Limb (tissue), 2 donors: ENCODE results near the gene GSTCD.
"Not testable (repeated sequence)": the region's sequence is repeated elsewhere in the genome, so short reads cannot be mapped to it uniquely, and the experiment has no call there.

Experiments
- DNase-seq, 2 donors: peaks; one replicate each; pipeline ENCODE4 v3.0.0-alpha.2; 2016; ENCODE audit errors: extremely low spot score in 2 of 2

Gene GSTCD

GRCh38 chr4:105708181-105709080 lies at the start of gene GSTCD, which contains the start of gene INTS12:
Gene GSTCD (plus strand): TSS chr4:105708784. CDS start chr4:105717614, 8,830 bp downstream.
Gene INTS12 (minus strand): TSS chr4:105708689. CDS start chr4:105700005, 8,684 bp downstream.
- peak; percentile 93 to 95 for DNase-seq

DNA sequence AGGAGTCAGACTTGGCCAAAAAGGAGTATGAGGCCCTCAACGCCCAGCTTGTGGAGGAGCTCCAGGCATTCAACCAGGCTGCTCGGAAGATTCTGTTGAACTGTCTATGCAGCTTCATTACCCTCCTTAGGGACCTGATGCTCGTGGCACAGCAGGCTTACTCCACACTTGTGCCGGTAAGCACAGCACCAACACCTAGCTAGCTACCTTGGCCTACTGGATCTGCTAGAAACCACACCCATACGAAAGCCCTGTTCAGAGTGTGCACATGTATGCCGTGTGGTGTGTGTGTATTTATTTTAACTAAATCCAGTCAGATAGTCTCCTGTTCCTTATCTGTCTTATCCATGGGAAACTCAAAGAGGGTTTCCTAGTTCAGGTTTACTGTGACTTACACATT lies 49.4 kb upstream of the GSTCD start:
- DNase-seq = no peak

DNA sequence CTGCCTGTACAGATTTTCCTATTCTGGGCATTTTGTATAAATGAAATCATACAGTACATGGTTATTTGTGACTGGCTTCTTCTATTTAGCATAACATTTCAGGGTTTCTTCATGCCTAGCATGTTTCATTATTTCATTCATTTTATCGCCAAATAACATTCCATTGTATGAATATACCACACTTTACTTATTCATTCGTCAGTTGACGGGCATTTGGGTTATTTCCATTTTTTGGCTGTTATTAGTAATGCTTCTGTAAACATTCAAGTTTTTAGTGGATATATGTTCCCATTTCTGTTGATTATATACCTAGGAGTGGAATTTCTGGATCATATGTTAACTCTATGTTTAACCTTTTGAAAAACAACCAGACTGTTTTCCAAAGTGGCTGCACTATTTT lies 47.6 kb upstream of the GSTCD start:
- no peak for DNase-seq

GRCh38 chr4:105662935-105663675 lies 45.5 kb upstream of the GSTCD start:
- no peak for DNase-seq

DNA sequence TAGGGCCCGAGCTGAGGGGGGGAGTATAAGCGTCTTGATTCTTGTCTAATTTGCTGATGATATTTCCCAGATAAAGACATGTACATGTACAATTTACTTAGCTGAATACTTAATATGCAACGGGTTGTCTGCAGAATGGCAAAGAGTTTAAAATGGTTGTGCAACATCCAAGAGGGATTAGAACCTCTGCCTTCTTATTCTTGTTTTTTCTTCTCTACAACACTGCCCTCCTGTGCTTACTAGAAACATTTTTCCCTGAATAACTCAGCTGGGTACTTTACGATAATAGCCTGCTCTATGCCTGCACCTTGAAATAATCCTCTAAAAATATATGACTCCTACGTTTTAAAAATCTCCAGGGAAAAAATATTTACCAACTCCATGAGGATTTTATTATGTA lies 41.9 kb upstream of the GSTCD start:
- DNase-seq = no peak

DNA sequence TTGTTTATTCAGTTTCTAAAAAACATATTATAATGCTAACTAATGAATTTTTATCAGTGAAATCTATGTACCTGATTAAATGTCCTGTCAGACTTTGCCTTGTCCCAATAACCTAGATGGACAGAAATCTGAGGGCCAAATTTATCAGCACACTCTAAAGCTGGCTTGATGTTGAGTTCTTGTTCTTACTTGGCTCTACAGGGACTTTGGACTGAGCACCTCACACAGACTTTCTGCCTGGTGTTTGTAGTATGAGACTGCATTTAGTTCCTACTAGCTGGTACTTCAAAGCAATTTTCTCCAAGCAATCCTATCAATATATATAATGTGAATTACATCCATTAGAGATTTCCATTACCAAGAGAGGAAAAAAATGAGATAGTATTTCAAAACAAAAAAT lies 37.9 kb upstream of the GSTCD start:
- no peak for DNase-seq

DNA sequence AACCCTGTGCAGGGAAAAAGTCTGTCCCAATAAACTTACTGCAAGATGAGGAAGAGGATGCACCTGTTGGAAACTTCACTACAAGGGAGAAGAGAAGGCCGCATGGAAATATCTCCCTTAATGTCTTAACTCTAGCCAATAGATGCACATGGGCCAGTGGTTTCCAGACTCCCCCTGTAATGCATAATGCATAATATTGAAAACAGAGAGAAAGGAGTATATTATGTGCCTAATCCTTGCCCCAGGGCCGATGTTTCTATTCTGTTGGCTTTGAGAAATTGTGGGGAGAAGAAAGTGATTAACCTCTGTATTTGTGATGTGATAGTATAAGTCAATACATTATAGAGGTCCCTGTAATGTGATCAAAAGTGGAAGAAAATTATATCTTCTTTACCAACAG lies 37.3 kb upstream of the GSTCD start:
- DNase-seq = no peak

- no peak for DNase-seq
Measured at GRCh38 chr4:105674011-105674410, 34.6 kb upstream of the GSTCD start.

GRCh38 chr4:105677709-105678108 lies 30.9 kb upstream of the GSTCD start:
- no peak for DNase-seq

DNA sequence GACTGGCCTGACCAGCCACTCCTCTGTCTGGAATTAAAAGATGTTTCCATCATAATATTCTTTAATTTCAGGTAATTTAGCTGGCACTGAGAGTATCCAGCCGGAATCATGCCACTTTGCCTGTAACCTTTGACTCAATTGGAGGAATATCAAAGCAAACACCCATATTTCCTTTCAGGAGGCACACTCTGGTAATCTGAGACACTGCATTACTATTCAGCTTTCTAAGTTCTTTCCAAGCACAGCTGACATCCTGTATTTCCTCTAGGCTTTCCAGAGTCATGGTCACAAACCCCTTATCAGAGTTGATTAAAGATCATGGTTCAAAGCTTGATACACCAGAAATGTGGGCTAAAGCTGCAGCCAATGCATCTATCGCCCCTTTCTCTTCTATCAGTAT lies 29.4 kb upstream of the GSTCD start:
- DNase-seq = no peak

GRCh38 chr4:105683038-105683437 lies 25.5 kb upstream of the GSTCD start:
- DNase-seq = no peak

DNA sequence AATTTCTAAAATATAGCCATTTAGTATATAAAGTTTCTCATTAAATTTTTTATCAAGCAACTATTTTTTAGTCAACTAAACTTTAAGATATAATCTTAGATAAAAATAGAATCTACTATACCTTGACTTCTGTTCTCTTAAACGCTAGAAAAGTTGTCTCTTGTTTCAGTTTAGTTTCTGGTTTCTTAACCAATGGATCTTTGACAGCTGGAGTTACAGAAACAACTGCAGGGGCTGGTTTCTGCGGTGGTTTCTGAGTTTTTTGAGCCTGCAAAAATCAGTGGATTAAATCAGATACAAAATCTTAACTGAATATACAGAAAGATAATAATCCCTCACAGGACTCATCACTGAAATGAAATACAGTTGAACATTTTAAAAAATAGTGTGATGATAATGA lies 22.0 kb upstream of the GSTCD start:
- no peak for DNase-seq

DNA sequence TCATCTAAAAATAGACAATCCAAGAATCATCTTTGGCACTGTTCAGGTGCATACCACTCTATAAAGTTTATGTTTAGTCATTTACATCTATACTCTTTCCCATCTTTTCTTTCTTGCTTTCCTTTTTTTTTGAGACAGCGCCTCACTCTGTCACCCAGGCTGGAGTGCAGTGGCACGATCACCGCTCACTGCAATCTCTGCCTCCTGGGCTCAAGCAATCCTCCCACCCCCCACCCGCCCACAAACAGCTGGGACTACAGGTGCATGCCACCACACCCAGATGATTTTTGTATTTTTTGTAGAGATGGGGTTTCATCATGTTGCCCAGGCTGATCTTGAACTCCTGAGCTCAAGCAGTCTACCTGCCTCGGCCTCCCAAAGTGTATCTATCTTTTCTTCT lies 13.8 kb upstream of the GSTCD start:
- not testable (repeated sequence) for DNase-seq

GRCh38 chr4:105695832-105696231 lies 12.8 kb upstream of the GSTCD start:
- not testable (repeated sequence) for DNase-seq

- DNase-seq = no peak
Measured at GRCh38 chr4:105698607-105699006, 10.0 kb upstream of the GSTCD start.

DNA sequence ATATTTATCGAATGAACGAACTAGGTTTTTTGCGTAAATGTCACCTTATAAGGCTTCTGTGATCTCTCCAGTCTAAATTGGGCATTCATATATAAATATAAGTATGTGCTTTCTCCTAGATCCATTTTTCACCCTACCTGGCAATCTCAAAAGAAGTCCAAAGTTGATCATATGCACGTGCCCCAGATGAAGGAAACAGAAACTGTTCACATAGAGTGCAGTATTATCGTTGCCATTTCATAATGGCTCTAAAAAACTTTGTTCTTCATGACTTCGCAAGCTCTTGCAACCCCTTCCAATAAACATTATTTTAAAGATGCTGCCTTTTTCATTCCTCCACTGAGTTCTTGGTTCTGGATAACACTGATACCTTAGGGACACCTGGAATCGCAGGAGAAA lies 803 bp upstream of the GSTCD start:
- DNase-seq = no peak

- peak in 1 of 2 donors; percentile 3 for DNase-seq
Measured at GRCh38 chr4:105709081-105709450, 482 bp downstream of the GSTCD start.

DNA sequence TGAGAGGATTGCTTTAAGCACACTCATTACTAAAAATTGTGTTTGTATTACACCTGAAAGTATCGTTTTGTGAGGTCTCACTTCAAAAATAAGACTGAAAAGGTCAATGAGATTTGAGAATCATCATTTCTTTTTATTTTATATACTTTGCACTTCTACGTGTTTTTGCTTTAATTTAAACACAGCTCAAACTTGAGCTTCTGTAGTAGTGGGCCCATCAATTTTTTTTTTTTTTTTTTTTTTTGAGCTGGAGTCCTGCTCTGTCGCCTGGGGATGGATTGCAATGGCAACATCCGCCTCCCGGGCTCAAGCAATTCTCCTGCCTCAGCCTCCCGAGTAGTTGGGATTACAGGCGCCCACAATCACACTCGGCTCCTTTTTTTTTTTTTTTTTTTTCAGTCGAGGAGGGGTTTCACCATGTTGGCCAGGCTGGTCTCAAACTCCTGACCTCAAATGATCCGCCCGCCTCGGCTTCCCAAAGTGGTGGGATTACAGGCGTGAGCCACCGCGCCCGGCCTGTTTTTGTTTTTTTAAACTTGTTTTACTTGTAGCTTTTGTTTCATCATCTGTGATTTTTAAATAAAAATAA lies 1.5 kb downstream of the GSTCD start:
- no peak for DNase-seq

GRCh38 chr4:105710678-105711077 lies 2.1 kb downstream of the GSTCD start:
- DNase-seq = peak in 1 of 2 donors; percentile 7

DNA sequence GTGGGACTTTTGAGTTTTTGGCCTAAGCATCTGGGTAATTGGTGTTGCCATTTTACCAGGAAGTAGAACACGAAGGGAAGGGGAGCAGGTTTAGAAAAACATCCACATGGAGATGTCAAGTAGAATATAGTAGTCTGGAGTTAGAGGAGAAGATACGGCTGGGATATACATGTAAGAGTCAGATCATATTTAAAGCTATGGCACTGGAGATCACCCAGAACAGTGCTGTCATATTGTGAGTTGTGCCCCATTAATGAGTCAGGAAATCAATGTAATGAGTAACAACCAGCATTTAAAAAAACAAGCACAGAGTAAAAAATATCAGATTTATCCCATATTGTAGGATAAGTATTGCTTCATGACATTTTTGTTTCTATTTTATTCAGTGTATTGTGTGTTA lies 4.2 kb downstream of the GSTCD start:
- no peak for DNase-seq

DNA sequence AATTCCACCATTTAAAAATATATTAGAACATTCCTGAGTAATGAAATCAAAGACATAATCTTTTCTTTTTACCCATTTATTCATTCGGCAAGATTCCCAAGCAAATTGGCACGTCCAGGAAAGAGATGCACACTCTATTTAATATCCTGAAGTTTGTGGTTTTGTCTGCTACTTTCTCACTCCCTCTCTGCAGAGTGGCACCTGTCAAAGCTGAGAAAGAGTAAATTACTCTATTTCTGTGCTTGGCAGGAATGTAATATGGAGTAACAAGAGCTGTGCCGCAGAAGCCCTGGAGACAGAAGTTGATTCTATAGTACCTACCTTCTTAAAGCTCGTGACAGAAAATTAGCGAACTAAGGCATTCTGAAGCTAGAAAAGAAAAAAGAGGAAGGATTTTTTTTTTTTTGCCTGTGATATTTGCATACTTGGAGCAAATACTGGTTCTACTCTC lies 5.5 kb downstream of the GSTCD start:
- no peak for DNase-seq

DNA sequence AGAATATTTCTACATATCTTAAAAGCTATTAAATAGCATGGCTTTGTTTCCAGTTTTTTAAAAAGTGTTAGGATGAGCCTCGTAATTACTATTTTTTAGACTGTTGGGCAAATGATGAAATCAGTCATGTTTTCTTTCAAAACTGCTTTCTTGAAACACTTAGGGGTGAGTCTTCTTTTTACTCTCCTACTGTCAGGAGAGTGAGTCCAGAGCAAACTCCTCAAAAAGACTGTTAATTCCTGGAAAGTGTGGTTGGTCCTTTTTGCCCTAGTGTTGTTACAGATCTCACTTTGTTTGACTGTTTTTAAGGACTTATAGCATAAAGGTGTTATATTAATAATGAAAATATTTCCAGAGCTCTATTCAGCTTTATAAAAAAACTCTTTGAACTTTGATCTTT lies 6.3 kb downstream of the GSTCD start:
- DNase-seq = no peak
